IMR-90 (cell line): ENCODE data around the gene TOX3. TPM values are rescaled to one million over a fixed set of nuclear protein-coding genes. Genes with fewer than 3 reads are reported as not detected.

Experiments used
- ATAC-seq: fragments of 200-7000 bp; cut with Tn5 transposase; 2 replicates; pipeline ENCODE4 v1.9.1; 2020; ENCODE audit warnings: low read depth, mild to moderate bottlenecking, moderate library complexity
- BruUV-seq: library from RNA; stranded (reverse); fragments of 400-500 nt; replicated peaks from 2 replicates; lab custom pipeline; 2021; lab: Mats Ljungman, UMichigan
- CTCF ChIA-PET: fragments of 300-600 bp; formaldehyde crosslinking; extraction: SDS; loops from one replicate; lab custom pipeline; 2021; ENCODE audit warnings: antibody characterized with exemption; lab: Yijun Ruan, JAX
- POLR2A ChIA-PET: fragments of 300-600 bp; sonication (Branson Sonifier 250); formaldehyde crosslinking; loops from one replicate; lab custom pipeline; 2022; ENCODE audit warnings: antibody characterized with exemption; ENCODE audit not compliant: unreplicated experiment; lab: Charles Lee
- DNase-seq: peaks from one replicate; pipeline ENCODE4 v3.0.0; 2013
- H2AFZ ChIP-seq: replicated peaks from 2 replicates; pipeline ENCODE3; 2013; ENCODE audit warnings: low read length, mild to moderate bottlenecking; ENCODE audit not compliant: poor library complexity
- H2AK5ac ChIP-seq: 2 replicates; pipeline ENCODE4 v1.6.1; 2013; ENCODE audit warnings: low read depth, low read length, inconsistent platforms
- H2AK9ac ChIP-seq: replicated peaks from 2 replicates; pipeline ENCODE3; 2013; ENCODE audit warnings: mild to moderate bottlenecking, low read depth, low read length, moderate library complexity; ENCODE audit not compliant: poor library complexity
- H2BK120ac ChIP-seq: 2 replicates; pipeline ENCODE4 v1.6.1; 2013; ENCODE audit warnings: low read depth, low read length, inconsistent platforms
- H2BK15ac ChIP-seq: 3 replicates; pipeline ENCODE4 v1.6.1; 2013; ENCODE audit warnings: low read depth, low read length, inconsistent platforms
- H2BK20ac ChIP-seq: 2 replicates; pipeline ENCODE4 v1.6.1; 2013; ENCODE audit warnings: low read depth, mild to moderate bottlenecking, inconsistent platforms, low read length, moderate library complexity
- H2BK5ac ChIP-seq: 2 replicates; pipeline ENCODE4 v1.6.1; 2013; ENCODE audit warnings: mild to moderate bottlenecking, low read depth, low read length, inconsistent platforms; ENCODE audit not compliant: poor library complexity, severe bottlenecking
- H3K14ac ChIP-seq: replicated peaks from 2 replicates; pipeline ENCODE4 v1.6.1; 2013; ENCODE audit warnings: low read depth, low read length, inconsistent platforms
- H3K18ac ChIP-seq: 2 replicates; pipeline ENCODE4 v1.6.1; 2013; ENCODE audit warnings: low read depth, low read length, control low read depth
- H3K23ac ChIP-seq: 2 replicates; pipeline ENCODE4 v1.6.1; 2013; ENCODE audit warnings: low read depth, low read length, inconsistent platforms
- H3K27ac ChIP-seq: 2 replicates; pipeline ENCODE4 v1.5.1; 2013; ENCODE audit warnings: mild to moderate bottlenecking, control low read depth, low read length; ENCODE audit not compliant: insufficient read depth
- H3K27me3 ChIP-seq: 2 replicates; pipeline ENCODE4 v1.6.1; 2013; ENCODE audit warnings: low read length; ENCODE audit not compliant: control insufficient read depth, insufficient read depth
- H3K36me3 ChIP-seq: 2 replicates; pipeline ENCODE4 v1.6.1; 2013; ENCODE audit warnings: low read length, mixed read lengths; ENCODE audit not compliant: control insufficient read depth, insufficient read depth
- H3K4ac ChIP-seq: 2 replicates; pipeline ENCODE4 v1.6.1; 2013; ENCODE audit warnings: low read depth, low read length, inconsistent platforms
- H3K4me1 ChIP-seq: 2 replicates; pipeline ENCODE4 v1.6.1; 2013; ENCODE audit warnings: low read length, mixed read lengths; ENCODE audit not compliant: control insufficient read depth, insufficient read depth
- H3K4me2 ChIP-seq: 2 replicates; pipeline ENCODE4 v1.6.1; 2013; ENCODE audit warnings: low read depth, mild to moderate bottlenecking, control low read depth, low read length, moderate library complexity
- H3K4me3 ChIP-seq: 2 replicates; pipeline ENCODE4 v1.5.1; 2013; ENCODE audit warnings: low read depth, mild to moderate bottlenecking, control low read depth, low read length, moderate library complexity; ENCODE audit not compliant: insufficient read depth
- H3K56ac ChIP-seq: 2 replicates; pipeline ENCODE4 v1.6.1; 2013; ENCODE audit warnings: low read length, inconsistent platforms; ENCODE audit not compliant: insufficient read depth; ENCODE audit errors: extremely low read depth
- H3K79me1 ChIP-seq, 2 experiments: 2 replicates each; pipeline ENCODE4 v1.6.1; 2013; ENCODE audit warnings: low read length in 2 of 2, inconsistent platforms in 1 of 2, low read depth in 1 of 2
- H3K9ac ChIP-seq: 2 replicates; pipeline ENCODE4 v1.6.1; 2013; ENCODE audit warnings: low read depth, low read length, control low read depth
- H3K9me1 ChIP-seq: 2 replicates; pipeline ENCODE4 v1.6.1; 2013; ENCODE audit warnings: low read length, inconsistent platforms; ENCODE audit not compliant: insufficient read depth
- H3K9me3 ChIP-seq: 2 replicates; pipeline ENCODE4 v1.6.1; 2013; ENCODE audit warnings: low read length; ENCODE audit not compliant: control insufficient read depth, insufficient read depth
- H4K20me1 ChIP-seq: 2 replicates; pipeline ENCODE4 v1.6.1; 2013; ENCODE audit warnings: low read length, inconsistent platforms; ENCODE audit not compliant: insufficient read depth
- H4K5ac ChIP-seq: 2 replicates; pipeline ENCODE4 v1.6.1; 2013; ENCODE audit warnings: mild to moderate bottlenecking, low read depth, low read length, control low read depth
- H4K8ac ChIP-seq, 2 experiments: 2 replicates each; pipeline ENCODE4 v1.6.1; 2013; ENCODE audit warnings: low read depth in 2 of 2, low read length in 2 of 2, control low read depth in 1 of 2, inconsistent platforms in 1 of 2
- H4K91ac ChIP-seq: 2 replicates; pipeline ENCODE4 v1.6.1; 2013; ENCODE audit warnings: low read depth, low read length, inconsistent platforms; ENCODE audit not compliant: insufficient read depth
- BHLHE40 ChIP-seq: fragments of 150-350 bp; IDR thresholded peaks from 2 replicates; pipeline ENCODE4 v1.6.1; 2016; ENCODE audit warnings: mild to moderate bottlenecking, low read depth, low read length
- CEBPB ChIP-seq: IDR thresholded peaks from 2 replicates; pipeline ENCODE4 v1.6.1; 2012; ENCODE audit warnings: low read depth, low read length, improper control_type of control experiment
- CHD1 ChIP-seq: IDR thresholded peaks from 2 replicates; pipeline ENCODE4 v1.6.1; 2012; ENCODE audit warnings: low read depth, low read length, improper control_type of control experiment
- FOS ChIP-seq: fragments of 150-350 bp; IDR thresholded peaks from 2 replicates; pipeline ENCODE4 v1.6.1; 2016; ENCODE audit warnings: low read depth, low read length
- MAFK ChIP-seq: IDR thresholded peaks from 2 replicates; pipeline ENCODE4 v1.6.1; 2012; ENCODE audit warnings: low read depth, low read length, improper control_type of control experiment
- MAZ ChIP-seq: IDR thresholded peaks from 2 replicates; pipeline ENCODE4 v1.6.1; 2012; ENCODE audit warnings: low read depth, mild to moderate bottlenecking, low read length, improper control_type of control experiment, moderate library complexity, borderline replicate concordance
- MXI1 ChIP-seq: IDR thresholded peaks from 2 replicates; pipeline ENCODE4 v1.6.1; 2012; ENCODE audit warnings: low read depth, mild to moderate bottlenecking, low read length, moderate library complexity, borderline replicate concordance
- NFE2L2 ChIP-seq: fragments of 150-350 bp; IDR thresholded peaks from 2 replicates; pipeline ENCODE4 v1.6.1; 2016; ENCODE audit warnings: low read depth, mild to moderate bottlenecking, low read length
- POLR2A ChIP-seq: IDR thresholded peaks from 2 replicates; pipeline ENCODE4 v1.6.1; 2012; ENCODE audit warnings: mild to moderate bottlenecking, low read depth, low read length
- RAD21 ChIP-seq: IDR thresholded peaks from 2 replicates; pipeline ENCODE4 v1.6.1; 2012; ENCODE audit warnings: low read length, improper control_type of control experiment
- RCOR1 ChIP-seq: IDR thresholded peaks from 2 replicates; pipeline ENCODE4 v1.6.1; 2012; ENCODE audit warnings: mild to moderate bottlenecking, low read length, improper control_type of control experiment; ENCODE audit not compliant: insufficient replicate concordance
- RFX5 ChIP-seq: IDR thresholded peaks from 2 replicates; pipeline ENCODE4 v1.8.0; 2012; ENCODE audit warnings: low read depth, mild to moderate bottlenecking, low read length, moderate library complexity
- SMC3 ChIP-seq: fragments of 150-350 bp; IDR thresholded peaks from 2 replicates; pipeline ENCODE4 v1.6.1; 2016; ENCODE audit warnings: low read depth, mild to moderate bottlenecking, antibody characterized with exemption, low read length, moderate library complexity
- WGBS, 2 experiments: methylation state at CpG; one replicate each; pipeline versions ENCODE4 v1.1.5 to v1.1.7; 2013; ENCODE audit warnings: missing lambda C conversion rate in 2 of 2; ENCODE audit not compliant: insufficient read length in 1 of 2; ENCODE audit errors: extremely low coverage in 2 of 2; 5-methylcytosine and 5-hydroxymethylcytosine counted together
- dilution Hi-C: fragments of 300-500 bp; cut with HindIII; formaldehyde crosslinking; loops from one replicate; pipeline ENCODE4 v1.14.3; 2018; ENCODE audit warnings: low sequenced_read_pairs; ENCODE audit not compliant: unreplicated experiment
- in situ Hi-C: fragments of 300-500 bp; cut with MboI; formaldehyde crosslinking; loops from 3 replicates; pipeline ENCODE4 v1.14.3; 2019; ENCODE audit warnings: low sequenced_read_pairs, inconsistent platforms, mixed read lengths
- intact Hi-C: fragments of 100-400 bp; cut with micrococcal nuclease; formaldehyde crosslinking; loops from 2 replicates; pipeline ENCODE4 v1.10.0; 2022
- polyA plus RNA-seq, 3 experiments: library from polyadenylated mRNA; depleted of rRNA; stranded (reverse); fragments of >200 nt; gene quantifications; 2 replicates each; pipeline ENCODE4 v1.2.3, GENCODE V29; 2012; ENCODE audit warnings: low replicate concordance in 1 of 3
- total RNA-seq: library from RNA; depleted of rRNA; stranded (reverse); fragments of >200 nt; gene quantifications from 2 replicates; pipeline ENCODE4 v1.2.3, GENCODE V29; 2012
- TF ChIP-seq, protein P1 (sequence below): fragments of 150-350 bp; IDR thresholded peaks from 2 replicates; pipeline ENCODE4 v1.6.1; 2017; ENCODE audit warnings: mild to moderate bottlenecking, antibody characterized with exemption, low read length, low read depth
- TF ChIP-seq, protein P2 (sequence below): conservative IDR thresholded peaks from 2 replicates; pipeline ENCODE4 v1.5.1; 2012; ENCODE audit warnings: mild to moderate bottlenecking, low read depth, low read length, improper control_type of control experiment
- TF ChIP-seq, protein P3 (sequence below): fragments of 150-350 bp; IDR thresholded peaks from 2 replicates; pipeline ENCODE4 v1.6.1; 2016; ENCODE audit warnings: low read depth, mild to moderate bottlenecking, low read length, moderate library complexity, borderline replicate concordance

Gene TOX3
- total and polyA plus RNA-seq, 2 of the 4 experiments (the other 2 are of a cell fraction) = not detected

DNA sequence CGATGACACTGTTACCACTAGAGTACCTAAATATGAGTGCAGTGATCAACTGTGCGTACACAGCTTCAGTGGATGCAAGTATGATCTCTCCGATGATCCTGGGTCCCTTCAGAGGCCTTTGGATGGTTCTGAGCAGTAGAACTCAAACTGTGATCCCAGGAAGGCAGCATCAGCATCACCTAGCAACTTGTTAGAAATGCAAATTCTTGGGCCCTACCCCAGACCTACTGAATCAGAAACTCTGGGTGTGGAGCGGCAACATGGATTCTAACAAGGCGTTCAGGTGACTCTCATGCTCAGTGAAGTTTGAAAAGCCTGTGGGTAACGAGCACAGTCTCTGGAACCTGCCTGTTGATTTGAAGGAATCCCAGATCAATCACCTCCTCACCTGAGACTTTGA is 25.4 kb downstream of the TOX3 start:
- no peak overlapping the region for H3K23ac ChIP-seq
- no peak overlapping the region for H2BK15ac ChIP-seq
- H3K27me3 ChIP-seq = no peaks in the 10 kb centered on the region
- no peak overlapping the region for H2BK5ac ChIP-seq
- no peaks in the 10 kb centered on the region for H3K9me1 ChIP-seq
- 66% methylated on average over 3 of the region's 6 CpGs; no CpG with 5 or more reads in 1 of the 2 experiments for WGBS, 2 experiments
- no peak overlapping the region for H4K5ac ChIP-seq
- H3K4me1 ChIP-seq = no peaks in the 10 kb centered on the region
- no peak overlapping the region for H3K27ac ChIP-seq
- DNase-seq (no peak), ATAC-seq (no peak)
- no peak overlapping the region for H4K91ac ChIP-seq
- ChIA-PET POLR2A (no interaction called here), CTCF (interaction anchor here (0.6 kb wide), 1 partner anchor 14 kb away, joined by 3 read pairs; no protein-coding TSS in a partner anchor)
- BruUV-seq = no TSS peak
- intact Hi-C loops (no loop called here), dilution Hi-C loops (no loop called here), in situ Hi-C loops (no loop called here)
- no peak overlapping the region for H3K9ac ChIP-seq
- H4K20me1 ChIP-seq = no peaks in the 10 kb centered on the region
- no peak overlapping the region for H2AK5ac ChIP-seq
- TF ChIP-seq CHD1 = no peak
- no peak for TF ChIP-seq NFE2L2
- TF ChIP-seq RCOR1 = no peak
- TF ChIP-seq, protein P1, sequence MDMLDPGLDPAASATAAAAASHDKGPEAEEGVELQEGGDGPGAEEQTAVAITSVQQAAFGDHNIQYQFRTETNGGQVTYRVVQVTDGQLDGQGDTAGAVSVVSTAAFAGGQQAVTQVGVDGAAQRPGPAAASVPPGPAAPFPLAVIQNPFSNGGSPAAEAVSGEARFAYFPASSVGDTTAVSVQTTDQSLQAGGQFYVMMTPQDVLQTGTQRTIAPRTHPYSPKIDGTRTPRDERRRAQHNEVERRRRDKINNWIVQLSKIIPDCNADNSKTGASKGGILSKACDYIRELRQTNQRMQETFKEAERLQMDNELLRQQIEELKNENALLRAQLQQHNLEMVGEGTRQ = no peak
- TF ChIP-seq MAFK = no peak
- no peak for TF ChIP-seq RFX5
- TF ChIP-seq CEBPB = no peak
- no peak for TF ChIP-seq POLR2A
- TF ChIP-seq, protein P2, sequence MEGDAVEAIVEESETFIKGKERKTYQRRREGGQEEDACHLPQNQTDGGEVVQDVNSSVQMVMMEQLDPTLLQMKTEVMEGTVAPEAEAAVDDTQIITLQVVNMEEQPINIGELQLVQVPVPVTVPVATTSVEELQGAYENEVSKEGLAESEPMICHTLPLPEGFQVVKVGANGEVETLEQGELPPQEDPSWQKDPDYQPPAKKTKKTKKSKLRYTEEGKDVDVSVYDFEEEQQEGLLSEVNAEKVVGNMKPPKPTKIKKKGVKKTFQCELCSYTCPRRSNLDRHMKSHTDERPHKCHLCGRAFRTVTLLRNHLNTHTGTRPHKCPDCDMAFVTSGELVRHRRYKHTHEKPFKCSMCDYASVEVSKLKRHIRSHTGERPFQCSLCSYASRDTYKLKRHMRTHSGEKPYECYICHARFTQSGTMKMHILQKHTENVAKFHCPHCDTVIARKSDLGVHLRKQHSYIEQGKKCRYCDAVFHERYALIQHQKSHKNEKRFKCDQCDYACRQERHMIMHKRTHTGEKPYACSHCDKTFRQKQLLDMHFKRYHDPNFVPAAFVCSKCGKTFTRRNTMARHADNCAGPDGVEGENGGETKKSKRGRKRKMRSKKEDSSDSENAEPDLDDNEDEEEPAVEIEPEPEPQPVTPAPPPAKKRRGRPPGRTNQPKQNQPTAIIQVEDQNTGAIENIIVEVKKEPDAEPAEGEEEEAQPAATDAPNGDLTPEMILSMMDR = no peak
- no peak for TF ChIP-seq MAZ
- TF ChIP-seq FOS = no peak
- TF ChIP-seq SMC3 = no peak
- no peak for TF ChIP-seq MXI1
- TF ChIP-seq, protein P3, sequence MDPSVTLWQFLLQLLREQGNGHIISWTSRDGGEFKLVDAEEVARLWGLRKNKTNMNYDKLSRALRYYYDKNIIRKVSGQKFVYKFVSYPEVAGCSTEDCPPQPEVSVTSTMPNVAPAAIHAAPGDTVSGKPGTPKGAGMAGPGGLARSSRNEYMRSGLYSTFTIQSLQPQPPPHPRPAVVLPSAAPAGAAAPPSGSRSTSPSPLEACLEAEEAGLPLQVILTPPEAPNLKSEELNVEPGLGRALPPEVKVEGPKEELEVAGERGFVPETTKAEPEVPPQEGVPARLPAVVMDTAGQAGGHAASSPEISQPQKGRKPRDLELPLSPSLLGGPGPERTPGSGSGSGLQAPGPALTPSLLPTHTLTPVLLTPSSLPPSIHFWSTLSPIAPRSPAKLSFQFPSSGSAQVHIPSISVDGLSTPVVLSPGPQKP = no peak
- TF ChIP-seq RAD21 = no peak
- TF ChIP-seq BHLHE40 = no peak
- H3K36me3 ChIP-seq = no peaks in the 10 kb centered on the region
- no peak overlapping the region for H2BK20ac ChIP-seq
- no peak overlapping the region for H3K56ac ChIP-seq
- no peak overlapping the region for H2AFZ ChIP-seq
- no peak overlapping the region for H2BK120ac ChIP-seq
- no peak overlapping the region for H3K4ac ChIP-seq
- H3K79me1 ChIP-seq = no peaks in the 10 kb centered on the region
- no peak overlapping the region for H3K18ac ChIP-seq
- no peak overlapping the region for H3K4me2 ChIP-seq
- 0 out of 2 replicates have a peak, but pooled peaks cover 1% of the 10 kb centered on the region for H3K9me3 ChIP-seq
- H3K4me3 ChIP-seq = no peak overlapping the region
- H2AK9ac ChIP-seq = no peak overlapping the region
- H4K8ac ChIP-seq = no peak overlapping the region
- no peak overlapping the region for H3K14ac ChIP-seq
